PC-3 (cell line): ENCODE data around the gene TUFT1.

Source experiments
- EZH2 ChIP-seq: fragments of 300-600 bp; sonication (generic); IDR thresholded peaks from one replicate; pipeline ENCODE4 v1.6.1; 2017; ENCODE audit warnings: antibody characterized with exemption, mild to moderate bottlenecking, low read length; ENCODE audit not compliant: unreplicated experiment
- TF ChIP-seq, protein P1 (sequence below): fragments of 300-600 bp; sonication (generic); conservative IDR thresholded peaks from 2 replicates; pipeline ENCODE4 v1.5.1; 2017; ENCODE audit warnings: antibody characterized with exemption, low read depth, mild to moderate bottlenecking, low read length

DNA sequence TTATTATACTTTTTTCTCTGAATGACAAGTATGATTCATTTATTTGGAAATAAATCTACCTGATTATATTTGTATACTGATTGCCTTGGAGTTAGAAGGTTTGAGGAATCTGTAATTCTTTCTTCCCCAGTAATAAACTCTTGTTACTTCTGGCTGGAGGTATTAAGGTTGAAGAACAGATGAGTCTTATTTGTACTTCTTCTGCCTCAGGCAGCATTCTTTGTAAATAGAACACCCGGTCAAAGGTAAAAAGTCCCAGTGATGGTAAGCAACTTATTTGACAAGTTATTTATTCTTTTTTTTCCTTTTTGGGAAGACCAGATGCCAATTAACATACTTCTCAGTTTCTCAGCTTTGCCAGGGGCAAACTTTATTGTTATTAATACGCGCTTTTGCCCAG is 84.7 kb downstream of the TUFT1 start:
- TF ChIP-seq EZH2: no peak
- TF ChIP-seq, protein P1, sequence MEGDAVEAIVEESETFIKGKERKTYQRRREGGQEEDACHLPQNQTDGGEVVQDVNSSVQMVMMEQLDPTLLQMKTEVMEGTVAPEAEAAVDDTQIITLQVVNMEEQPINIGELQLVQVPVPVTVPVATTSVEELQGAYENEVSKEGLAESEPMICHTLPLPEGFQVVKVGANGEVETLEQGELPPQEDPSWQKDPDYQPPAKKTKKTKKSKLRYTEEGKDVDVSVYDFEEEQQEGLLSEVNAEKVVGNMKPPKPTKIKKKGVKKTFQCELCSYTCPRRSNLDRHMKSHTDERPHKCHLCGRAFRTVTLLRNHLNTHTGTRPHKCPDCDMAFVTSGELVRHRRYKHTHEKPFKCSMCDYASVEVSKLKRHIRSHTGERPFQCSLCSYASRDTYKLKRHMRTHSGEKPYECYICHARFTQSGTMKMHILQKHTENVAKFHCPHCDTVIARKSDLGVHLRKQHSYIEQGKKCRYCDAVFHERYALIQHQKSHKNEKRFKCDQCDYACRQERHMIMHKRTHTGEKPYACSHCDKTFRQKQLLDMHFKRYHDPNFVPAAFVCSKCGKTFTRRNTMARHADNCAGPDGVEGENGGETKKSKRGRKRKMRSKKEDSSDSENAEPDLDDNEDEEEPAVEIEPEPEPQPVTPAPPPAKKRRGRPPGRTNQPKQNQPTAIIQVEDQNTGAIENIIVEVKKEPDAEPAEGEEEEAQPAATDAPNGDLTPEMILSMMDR: no peak
